Stimulated activated CD8-positive, alpha-beta memory T cell treated with anti-CD3 and anti-CD28 coated beads, Interleukin-15, amount 100 ng/mL, for 48 hours (primary cell): ENCODE results near the gene KCNMB3.
"Not testable (repeated sequence)": the region's sequence is repeated elsewhere in the genome, so short reads cannot be mapped to it uniquely, and the experiment has no call there.

Experiments
- DNase-seq, 2 donors: peaks; one replicate each; pipeline ENCODE4 v3.0.0-alpha.2; 2020; ENCODE audit warnings: low read depth in 2 of 2

Gene KCNMB3

GRCh38 chr3:179264449-179264848, 13.5 kb upstream of the KCNMB3 start:
- DNase-seq = no peak

GRCh38 chr3:179263134-179263533, 12.2 kb upstream of the KCNMB3 start:
- no peak for DNase-seq

GRCh38 chr3:179260949-179261765, 10.2 kb upstream of the KCNMB3 start:
- peak; percentile 56 to 59 for DNase-seq

- not testable (repeated sequence) for DNase-seq
Measured at GRCh38 chr3:179259959-179260756, 9.2 kb upstream of the KCNMB3 start.

- DNase-seq = no peak
Measured at GRCh38 chr3:179258820-179259219, 7.9 kb upstream of the KCNMB3 start.

- DNase-seq = not testable (repeated sequence)
Measured at GRCh38 chr3:179257742-179258141, 6.8 kb upstream of the KCNMB3 start.

- no peak for DNase-seq
Measured at GRCh38 chr3:179256813-179257212, 5.9 kb upstream of the KCNMB3 start.

- no peak for DNase-seq
Measured at GRCh38 chr3:179247289-179248015, 3.5 kb downstream of the KCNMB3 start.

- no peak for DNase-seq
Measured at GRCh38 chr3:179244878-179245277, 6.0 kb downstream of the KCNMB3 start.

- not testable (repeated sequence) for DNase-seq
Measured at GRCh38 chr3:179242859-179243258, 8.1 kb downstream of the KCNMB3 start.

- DNase-seq = not testable (repeated sequence)
Measured at GRCh38 chr3:179240299-179240698, 10.6 kb downstream of the KCNMB3 start.

GRCh38 chr3:179236669-179237301, 14.1 kb downstream of the KCNMB3 start:
- DNase-seq = no peak

GRCh38 chr3:179234199-179234598, 16.7 kb downstream of the KCNMB3 start:
- DNase-seq = no peak

GRCh38 chr3:179233043-179233442, 17.9 kb downstream of the KCNMB3 start:
- no peak for DNase-seq

GRCh38 chr3:179229177-179229576, 21.7 kb downstream of the KCNMB3 start:
- DNase-seq = no peak

- no peak for DNase-seq
Measured at GRCh38 chr3:179227349-179227748, 23.6 kb downstream of the KCNMB3 start.

GRCh38 chr3:179224584-179224983, 26.3 kb downstream of the KCNMB3 start:
- DNase-seq = no peak

GRCh38 chr3:179223548-179223947, 27.4 kb downstream of the KCNMB3 start:
- DNase-seq = no peak

GRCh38 chr3:179218213-179218612, 32.7 kb downstream of the KCNMB3 start:
- not testable (repeated sequence) for DNase-seq

GRCh38 chr3:179215550-179215949, 35.4 kb downstream of the KCNMB3 start:
- not testable (repeated sequence) for DNase-seq

GRCh38 chr3:179200790-179201189, 50.1 kb downstream of the KCNMB3 start:
- no peak for DNase-seq

GRCh38 chr3:179196700-179197099, 54.2 kb downstream of the KCNMB3 start:
- DNase-seq = no peak
